ENCODE measurements around the gene GPR62. TPM values are rescaled to one million over a fixed set of nuclear protein-coding genes. Genes with fewer than 3 reads are reported as not detected.

Gene GPR62
- total RNA-seq, 2 experiments from 2014 or later = not detected

DNA sequence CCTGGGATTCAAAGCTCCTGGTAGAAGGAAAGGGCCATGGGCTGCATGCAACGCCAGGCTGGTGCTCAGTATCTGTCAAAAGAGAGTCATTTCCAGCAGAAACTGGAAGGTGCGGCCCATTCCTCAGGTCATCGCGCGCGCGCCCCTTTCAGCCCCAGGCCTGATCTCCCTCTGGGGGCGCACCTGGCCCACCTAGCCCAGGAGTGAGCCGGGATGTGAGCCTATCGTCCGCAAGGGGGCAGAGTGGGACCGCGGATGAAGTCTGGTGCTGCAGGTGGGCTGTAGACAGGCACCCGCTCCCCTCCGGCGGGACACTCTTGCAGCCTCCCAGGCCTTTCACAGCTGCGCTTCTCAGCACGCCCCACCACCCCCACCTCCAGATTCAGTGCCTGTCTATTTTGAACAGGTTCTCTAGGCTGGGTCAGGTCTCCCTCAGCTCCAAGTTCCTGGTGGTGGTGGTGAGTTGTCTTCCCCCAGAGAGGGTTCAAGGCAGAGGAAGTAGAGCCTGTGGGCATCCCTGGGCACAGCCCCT, 46.3 kb downstream of the GPR62 start:
- POLR2A ChIA-PET = no interaction called here

DNA sequence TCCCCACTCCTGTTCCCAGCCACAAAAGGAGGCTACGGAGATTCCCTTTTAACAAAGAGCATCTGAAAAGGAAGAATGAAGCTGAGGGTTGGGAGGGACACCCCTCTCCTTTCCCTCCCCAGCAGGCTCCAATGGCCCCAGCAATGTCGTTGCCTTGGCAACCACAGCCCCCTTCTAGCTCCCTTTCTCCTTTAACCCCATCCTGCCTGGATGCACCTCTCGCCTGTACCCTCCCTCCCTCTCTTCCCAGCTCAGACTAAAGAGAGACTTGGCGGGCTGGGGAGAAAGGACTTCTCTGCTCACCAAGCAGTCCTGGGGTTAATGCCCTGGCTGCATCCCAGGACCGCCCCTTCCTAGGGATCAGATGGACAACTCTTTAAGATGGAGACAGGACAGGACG, 47.6 kb downstream of the GPR62 start:
- Histone ChIP-seq H2AFZ (ENCODE audit: low read length) (no peak overlapping the region), H3K36me3 (ENCODE audit: insufficient read depth, low read length) (no peaks in the 10 kb centered on the region), H3K27ac (ENCODE audit: low read depth, low read length, poor library complexity, severe bottlenecking) (no peak overlapping the region), H3K4me1 (ENCODE audit: insufficient read depth, low read length, poor library complexity, severe bottlenecking) (peaks cover 15% of the 10 kb centered on the region), H3K79me2 (ENCODE audit: insufficient read depth, low read depth, low read length) (no peaks in the 10 kb centered on the region), H3K9me2 (ENCODE audit: insufficient read depth, low read length) (no peaks in the 10 kb centered on the region), H3K4me2 (ENCODE audit: low read length) (no peak overlapping the region), H3K4me3 (ENCODE audit: low read depth, low read length, poor library complexity, severe bottlenecking) (no peak overlapping the region), H4K20me1 (ENCODE audit: insufficient read depth, low read length) (no peaks in the 10 kb centered on the region), H3K9me3 (ENCODE audit: low read length) (no peaks in the 10 kb centered on the region)
- intact Hi-C loops (cut with micrococcal nuclease; ENCODE audit: unreplicated experiment) = loop anchor here (5.0 kb wide), 1 partner anchor 445 kb away; the partner anchor contains the start of gene SEMA3G
- ChIA-PET POLR2A (no interaction called here), CTCF (ENCODE audit: unreplicated experiment) (no interaction called here)
- no TSS peak for BruUV-seq (replicated peaks)
- no peak for TF ChIP-seq CTCF (conservative IDR thresholded peaks at IDR 0.05; ENCODE audit: low read length)
- no peak for TF ChIP-seq EZH2phosphoT487 (IDR thresholded peaks at IDR 0.05; ENCODE audit: borderline replicate concordance, low read depth, low read length)
- DNase-seq (ENCODE audit: low spot score) = no peak

More for the DNA sequence above, 46.3 kb downstream of the GPR62 start:
- intact Hi-C loops (cut with micrococcal nuclease; ENCODE audit: unreplicated experiment) = loop anchor here (1.0 to 5.0 kb wide), 6 partner anchors 52 to 446 kb away; partner anchors contain the start of gene SEMA3G
- Histone ChIP-seq H3K4me1 (ENCODE audit: insufficient read depth, low read length, poor library complexity, severe bottlenecking) (peaks cover 15% of the 10 kb centered on the region), H3K79me2 (ENCODE audit: insufficient read depth, low read depth, low read length) (no peaks in the 10 kb centered on the region), H3K36me3 (ENCODE audit: insufficient read depth, low read length) (no peaks in the 10 kb centered on the region), H3K27ac (ENCODE audit: low read depth, low read length, poor library complexity, severe bottlenecking) (no peak overlapping the region), H3K4me2 (ENCODE audit: low read length) (peak overlapping the region; percentile 32; the same call in 1 of the 2 replicates), H3K9me2 (ENCODE audit: insufficient read depth, low read length) (no peaks in the 10 kb centered on the region), H2AFZ (ENCODE audit: low read length) (peak overlapping the region; percentile 43; the same call in 1 of the 2 replicates), H3K4me3 (ENCODE audit: low read depth, low read length, poor library complexity, severe bottlenecking) (no peak overlapping the region), H4K20me1 (ENCODE audit: insufficient read depth, low read length) (no peaks in the 10 kb centered on the region), H3K9me3 (ENCODE audit: low read length) (no peaks in the 10 kb centered on the region)
- DNase-seq (ENCODE audit: low spot score) = peak; percentile 90
- CTCF ChIA-PET (ENCODE audit: unreplicated experiment) = interaction anchor here (0.6 to 0.7 kb wide), 2 partner anchors 76 to 297 kb away, joined by 3 read pairs; no protein-coding TSS in a partner anchor
- BruUV-seq (replicated peaks) = no TSS peak
- TF ChIP-seq CTCF (conservative IDR thresholded peaks at IDR 0.05; ENCODE audit: low read length) = peak; percentile 99
- TF ChIP-seq EZH2phosphoT487 (IDR thresholded peaks at IDR 0.05; ENCODE audit: borderline replicate concordance, low read depth, low read length) = no peak

DNA sequence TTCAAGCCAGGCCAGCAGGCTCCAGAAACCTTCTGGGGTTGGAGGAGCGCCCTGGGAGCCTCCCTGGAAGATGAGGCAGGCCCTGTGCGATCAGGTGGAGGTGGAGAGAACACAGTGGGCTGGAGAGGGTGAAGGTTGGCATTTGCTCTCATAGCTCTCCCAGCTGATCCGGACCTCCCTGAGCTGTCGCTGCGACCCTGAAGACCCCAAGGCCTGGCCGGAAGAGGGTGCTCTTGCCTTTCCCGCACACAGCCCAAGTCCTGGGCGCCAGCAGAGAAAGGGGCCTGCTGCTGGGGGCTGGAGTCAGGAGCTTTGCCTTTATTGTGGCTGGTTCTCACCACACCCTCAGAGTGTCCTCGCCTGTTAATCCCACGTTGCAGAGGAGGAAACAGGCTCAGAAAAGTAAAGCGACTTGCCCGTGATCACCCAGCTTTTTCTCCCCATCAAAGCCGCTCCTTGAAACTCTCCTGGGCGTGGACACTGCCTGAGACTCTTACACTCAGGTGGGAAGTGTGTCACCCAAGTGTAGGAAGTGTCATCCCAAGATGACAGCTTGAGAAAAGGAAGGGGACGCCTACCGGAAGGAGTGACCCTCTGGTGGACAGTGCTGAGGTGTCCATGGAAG, 49.1 kb downstream of the GPR62 start:
- TF ChIP-seq EZH2phosphoT487 (IDR thresholded peaks at IDR 0.05; ENCODE audit: borderline replicate concordance, low read depth, low read length) (no peak), CTCF (conservative IDR thresholded peaks at IDR 0.05; ENCODE audit: low read length) (no peak)
- H3K36me3 ChIP-seq (ENCODE audit: insufficient read depth, low read length) = no peaks in the 10 kb centered on the region

More for the DNA sequence above, 49.1 kb downstream of the GPR62 start:
- no peak for DNase-seq (ENCODE audit: low spot score)
- intact Hi-C loops (cut with micrococcal nuclease; ENCODE audit: unreplicated experiment) = loop anchor here (5.0 kb wide), 1 partner anchor 443 kb away; the partner anchor contains the start of gene SEMA3G
- H3K27ac ChIP-seq (ENCODE audit: low read depth, low read length, poor library complexity, severe bottlenecking) = no peak overlapping the region
- BruUV-seq (replicated peaks) = no TSS peak
- no peaks in the 10 kb centered on the region for H3K9me2 ChIP-seq (ENCODE audit: insufficient read depth, low read length)
- no peak overlapping the region for H3K4me3 ChIP-seq (ENCODE audit: low read depth, low read length, poor library complexity, severe bottlenecking)
- no peak overlapping the region for H2AFZ ChIP-seq (ENCODE audit: low read length)
- ChIA-PET POLR2A (interaction anchor here (1.3 kb wide), 1 partner anchor 49 kb away, joined by 3 read pairs; no protein-coding TSS in a partner anchor), CTCF (ENCODE audit: unreplicated experiment) (interaction anchor here (0.6 to 0.7 kb wide), 3 partner anchors 80 to 1390 kb away, joined by 3 to 5 read pairs (median 3); no protein-coding TSS in a partner anchor)
- no peaks in the 10 kb centered on the region for H4K20me1 ChIP-seq (ENCODE audit: insufficient read depth, low read length)
- no peak overlapping the region for H3K4me2 ChIP-seq (ENCODE audit: low read length)
- H3K4me1 ChIP-seq (ENCODE audit: insufficient read depth, low read length, poor library complexity, severe bottlenecking) = peaks cover 15% of the 10 kb centered on the region
- no peaks in the 10 kb centered on the region for H3K9me3 ChIP-seq (ENCODE audit: low read length)
- H3K79me2 ChIP-seq (ENCODE audit: insufficient read depth, low read depth, low read length) = no peaks in the 10 kb centered on the region

All from OCI-LY7 (cell line).